ENCODE measurements around the gene RPL7L1.

Gene RPL7L1

GRCh38 chr6:42936398-42936797 lies 57.0 kb downstream of the RPL7L1 start:
- no peak for DNase-seq

DNA sequence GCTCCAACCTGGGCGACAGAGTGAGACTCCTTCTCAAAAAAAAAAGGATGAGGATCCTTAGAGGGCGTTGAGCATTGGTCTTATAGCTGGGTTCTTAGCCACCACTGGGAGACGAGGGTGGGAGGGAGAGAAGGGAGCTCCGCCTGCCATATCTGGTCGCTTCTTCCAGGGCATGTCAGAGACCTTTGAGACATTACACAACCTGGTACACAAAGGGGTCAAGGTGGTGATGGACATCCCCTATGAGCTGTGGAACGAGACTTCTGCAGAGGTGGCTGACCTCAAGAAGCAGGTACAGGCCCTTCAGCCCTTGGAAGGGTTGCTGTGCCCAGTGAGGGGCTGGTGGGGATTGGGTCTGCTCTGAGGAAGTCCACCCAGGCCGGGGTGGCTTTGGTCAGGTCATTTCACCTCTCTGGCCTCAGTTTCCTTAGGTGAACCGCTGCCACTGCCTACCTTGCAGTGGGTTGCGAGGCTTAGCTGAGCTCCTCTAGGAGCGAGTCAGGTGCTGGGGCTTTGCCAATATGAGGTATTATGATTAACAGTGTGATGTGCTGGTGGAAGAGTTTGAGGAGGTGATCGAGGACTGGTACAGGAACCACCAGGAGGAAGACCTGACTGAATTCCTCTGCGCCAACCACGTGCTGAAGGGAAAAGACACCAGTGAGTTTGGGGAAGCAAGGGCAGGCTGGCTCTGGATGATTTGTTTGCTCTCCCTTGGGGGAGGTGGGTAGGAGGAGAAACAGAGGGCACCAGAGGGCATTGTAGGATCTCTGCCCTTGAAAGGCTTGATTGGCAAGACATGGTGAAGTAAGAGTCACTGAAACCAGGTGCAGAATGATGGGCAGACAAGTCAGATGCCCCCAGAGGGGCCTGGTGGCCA lies 58.4 kb downstream of the RPL7L1 start:
- DNase-seq, result no peak

- no peak for DNase-seq
These were observed 59.0 kb downstream of the RPL7L1 start for GRCh38 chr6:42938428-42938796.

GRCh38 chr6:42938987-42939809 lies 59.8 kb downstream of the RPL7L1 start:
- DNase-seq, result no peak
